ENCODE results near the gene GRB10.

The GRB10 gene

GRCh38 chr7:50615519-50616080 is 167.1 kb downstream of the GRB10 start:
- no peaks in the 10 kb centered on the region for H3K4me1 ChIP-seq (ENCODE audit: low read depth, poor library complexity, severe bottlenecking)
- H3K79me2 ChIP-seq (ENCODE audit: insufficient read depth, low read depth), result no peaks in the 10 kb centered on the region
- no peak overlapping the region for H3K27ac ChIP-seq
- H3K4me2 ChIP-seq, result no peak overlapping the region
- no peaks in the 10 kb centered on the region for H4K20me1 ChIP-seq (ENCODE audit: insufficient read depth)
- TF ChIP-seq, protein P1, sequence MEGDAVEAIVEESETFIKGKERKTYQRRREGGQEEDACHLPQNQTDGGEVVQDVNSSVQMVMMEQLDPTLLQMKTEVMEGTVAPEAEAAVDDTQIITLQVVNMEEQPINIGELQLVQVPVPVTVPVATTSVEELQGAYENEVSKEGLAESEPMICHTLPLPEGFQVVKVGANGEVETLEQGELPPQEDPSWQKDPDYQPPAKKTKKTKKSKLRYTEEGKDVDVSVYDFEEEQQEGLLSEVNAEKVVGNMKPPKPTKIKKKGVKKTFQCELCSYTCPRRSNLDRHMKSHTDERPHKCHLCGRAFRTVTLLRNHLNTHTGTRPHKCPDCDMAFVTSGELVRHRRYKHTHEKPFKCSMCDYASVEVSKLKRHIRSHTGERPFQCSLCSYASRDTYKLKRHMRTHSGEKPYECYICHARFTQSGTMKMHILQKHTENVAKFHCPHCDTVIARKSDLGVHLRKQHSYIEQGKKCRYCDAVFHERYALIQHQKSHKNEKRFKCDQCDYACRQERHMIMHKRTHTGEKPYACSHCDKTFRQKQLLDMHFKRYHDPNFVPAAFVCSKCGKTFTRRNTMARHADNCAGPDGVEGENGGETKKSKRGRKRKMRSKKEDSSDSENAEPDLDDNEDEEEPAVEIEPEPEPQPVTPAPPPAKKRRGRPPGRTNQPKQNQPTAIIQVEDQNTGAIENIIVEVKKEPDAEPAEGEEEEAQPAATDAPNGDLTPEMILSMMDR (conservative IDR thresholded peaks at IDR 0.05; ENCODE audit: low read depth, low read length), result no peak
- H3K27me3 ChIP-seq (ENCODE audit: insufficient read depth, low read depth), result no peaks in the 10 kb centered on the region
- no peak overlapping the region for H2AFZ ChIP-seq (ENCODE audit: low read depth)
- H3K9ac ChIP-seq, result no peak overlapping the region
- no peaks in the 10 kb centered on the region for H3K36me3 ChIP-seq (ENCODE audit: insufficient read depth)
- no peak overlapping the region for H3K4me3 ChIP-seq (IDR thresholded peaks at IDR 0.05; ENCODE audit: insufficient read depth, low read depth, low read length)

DNA sequence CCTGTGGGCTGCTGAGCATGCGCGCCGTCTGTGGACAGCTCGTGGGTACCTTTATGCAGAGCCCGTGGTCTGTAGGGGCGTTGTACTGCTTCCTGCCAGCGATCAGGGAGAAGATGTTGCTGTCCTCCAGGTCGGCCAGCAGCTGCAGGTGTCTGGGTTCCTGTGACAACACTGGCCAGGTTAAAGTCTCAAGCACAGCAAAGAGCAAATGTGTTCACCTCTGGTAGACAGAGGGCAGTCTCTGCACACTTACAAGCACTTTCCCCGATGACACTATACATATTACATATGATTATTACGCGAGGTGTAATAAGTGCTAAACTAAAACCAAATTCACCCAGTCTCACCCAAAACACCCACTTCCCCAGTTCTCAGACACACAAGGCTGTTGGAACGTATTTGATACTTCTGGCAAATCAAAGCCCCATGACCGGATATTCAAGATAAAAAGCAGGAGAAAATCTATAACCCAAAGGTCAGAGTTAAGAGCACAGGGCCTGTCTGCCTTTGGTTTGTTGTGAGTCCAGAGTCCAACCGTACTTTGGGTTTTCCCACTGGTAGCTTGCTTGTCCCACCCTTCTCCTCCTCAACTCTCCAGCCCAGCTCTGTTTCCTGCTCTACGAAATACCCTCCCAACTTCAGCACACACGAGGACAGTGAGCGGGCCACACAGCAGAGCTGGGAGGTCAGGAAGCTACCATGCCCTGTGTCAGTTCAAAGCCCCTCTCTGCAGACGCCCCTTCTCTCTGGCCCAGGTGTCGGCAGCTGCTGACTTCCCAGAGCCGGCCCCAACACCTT is 167.8 kb downstream of the GRB10 start:
- TF ChIP-seq, protein P1 (conservative IDR thresholded peaks at IDR 0.05; ENCODE audit: low read depth, low read length), result no peak
- H3K36me3 ChIP-seq (ENCODE audit: insufficient read depth), result no peaks in the 10 kb centered on the region
- no peak overlapping the region for H3K9ac ChIP-seq

DNA sequence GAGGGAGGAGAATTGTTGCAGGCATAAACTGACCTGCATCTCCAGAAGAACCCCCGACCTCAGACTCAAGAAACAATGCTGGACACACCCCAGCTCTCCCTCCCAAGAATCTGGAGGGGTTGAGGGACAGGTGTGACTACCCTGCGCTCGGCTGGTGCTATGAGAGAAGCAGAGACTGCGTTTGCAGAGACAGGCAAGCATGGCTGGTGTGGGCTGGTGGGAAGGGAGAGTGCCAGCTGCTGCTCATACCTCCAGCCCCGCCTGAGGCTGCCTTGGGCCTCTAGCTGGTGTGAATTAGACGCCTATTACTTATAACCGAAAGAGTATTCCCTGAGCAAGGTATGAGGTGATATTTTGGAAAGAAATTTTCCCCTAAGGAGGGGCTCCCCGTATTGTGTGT is 169.2 kb downstream of the GRB10 start:
- no peak overlapping the region for H3K9ac ChIP-seq

More for the DNA sequence above, 167.8 kb downstream of the GRB10 start:
- Histone ChIP-seq H3K4me3 (IDR thresholded peaks at IDR 0.05; ENCODE audit: insufficient read depth, low read depth, low read length) (no peak overlapping the region), H4K20me1 (ENCODE audit: insufficient read depth) (no peaks in the 10 kb centered on the region), H2AFZ (ENCODE audit: low read depth) (no peak overlapping the region), H3K4me1 (ENCODE audit: low read depth, poor library complexity, severe bottlenecking) (no peaks in the 10 kb centered on the region), H3K79me2 (ENCODE audit: insufficient read depth, low read depth) (no peaks in the 10 kb centered on the region), H3K27ac (no peak overlapping the region), H3K4me2 (no peak overlapping the region), H3K27me3 (ENCODE audit: insufficient read depth, low read depth) (no peaks in the 10 kb centered on the region)

DNA sequence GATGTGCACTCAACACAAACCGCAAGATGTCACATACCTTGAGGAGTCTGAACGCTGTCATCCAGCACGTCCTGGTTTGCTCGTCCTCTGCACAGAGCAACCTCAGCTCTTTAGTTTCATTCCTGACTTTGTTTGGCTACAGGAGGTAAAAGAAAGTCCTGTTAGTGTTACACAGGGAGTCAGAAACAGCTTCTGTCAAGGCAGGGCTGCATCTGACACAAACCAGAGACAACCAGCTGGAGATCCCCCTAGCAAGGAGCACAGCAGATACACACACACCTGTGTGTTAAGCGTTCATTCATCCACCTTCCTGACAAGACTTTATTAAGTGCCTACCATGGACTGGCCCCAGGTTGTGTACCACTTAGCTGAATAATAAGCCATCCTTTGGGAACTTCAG is 170.0 kb downstream of the GRB10 start:
- Histone ChIP-seq H3K4me3 (IDR thresholded peaks at IDR 0.05; ENCODE audit: insufficient read depth, low read depth, low read length) (no peak overlapping the region), H4K20me1 (ENCODE audit: insufficient read depth) (no peaks in the 10 kb centered on the region), H2AFZ (ENCODE audit: low read depth) (no peak overlapping the region), H3K79me2 (ENCODE audit: insufficient read depth, low read depth) (no peaks in the 10 kb centered on the region), H3K4me1 (ENCODE audit: low read depth, poor library complexity, severe bottlenecking) (peaks cover 9% of the 10 kb centered on the region), H3K36me3 (ENCODE audit: insufficient read depth) (no peaks in the 10 kb centered on the region; the same call in 1 of the 2 replicates), H3K27me3 (ENCODE audit: insufficient read depth, low read depth) (no peaks in the 10 kb centered on the region), H3K4me2 (no peak overlapping the region), H3K9ac (no peak overlapping the region), H3K27ac (no peak overlapping the region)
- TF ChIP-seq, protein P1 (conservative IDR thresholded peaks at IDR 0.05; ENCODE audit: low read depth, low read length), result no peak

More for the DNA sequence above, 169.2 kb downstream of the GRB10 start:
- no peak overlapping the region for H3K4me3 ChIP-seq (IDR thresholded peaks at IDR 0.05; ENCODE audit: insufficient read depth, low read depth, low read length)
- H3K27me3 ChIP-seq (ENCODE audit: insufficient read depth, low read depth), result no peaks in the 10 kb centered on the region
- H3K4me2 ChIP-seq, result no peak overlapping the region
- H3K27ac ChIP-seq, result no peak overlapping the region
- no peaks in the 10 kb centered on the region for H3K79me2 ChIP-seq (ENCODE audit: insufficient read depth, low read depth)
- H2AFZ ChIP-seq (ENCODE audit: low read depth), result no peak overlapping the region
- no peaks in the 10 kb centered on the region for H4K20me1 ChIP-seq (ENCODE audit: insufficient read depth)
- peaks cover 1% of the 10 kb centered on the region for H3K4me1 ChIP-seq (ENCODE audit: low read depth, poor library complexity, severe bottlenecking)
- TF ChIP-seq, protein P1 (conservative IDR thresholded peaks at IDR 0.05; ENCODE audit: low read depth, low read length), result no peak
- no peaks in the 10 kb centered on the region; the same call in 1 of the 2 replicates for H3K36me3 ChIP-seq (ENCODE audit: insufficient read depth)
